LHCN-M2 (cell line): ENCODE data around the gene SPTBN4. TPM values are rescaled to one million over a fixed set of nuclear protein-coding genes. Genes with fewer than 3 reads are reported as not detected.
"Not testable (repeated sequence)": the region's sequence is repeated elsewhere in the genome, so short reads cannot be mapped to it uniquely, and the experiment has no call there.

Experiments
- DNase-seq: peaks from one replicate; pipeline ENCODE4 v3.0.0-alpha.2; 2012; ENCODE audit warnings: low read depth
- total RNA-seq: library from RNA; depleted of rRNA; stranded (reverse); fragments of >200 nt; gene quantifications from 2 replicates; pipeline ENCODE4 v1.2.3, GENCODE V29; 2014

Gene SPTBN4
- total RNA-seq, 1 experiment from 2014 or later = 0.34 TPM

DNA sequence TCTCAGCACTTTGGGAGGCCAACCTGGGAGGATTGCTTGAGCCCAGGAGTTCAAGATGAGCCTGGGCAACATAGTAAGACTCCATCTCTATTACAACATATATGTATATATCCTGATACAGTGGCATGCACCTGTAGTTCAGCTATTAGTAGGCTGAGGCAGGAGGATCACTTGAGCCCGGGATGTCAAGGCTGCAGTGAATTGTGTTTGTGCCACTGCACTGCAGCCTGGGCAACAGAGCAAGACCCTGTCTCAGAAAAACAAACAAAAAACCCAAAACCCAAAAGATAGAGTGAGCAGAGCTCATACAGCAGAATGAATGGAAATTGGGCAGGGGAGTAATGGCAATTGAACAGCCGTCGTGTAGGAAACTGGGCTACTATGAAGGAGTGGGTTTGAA is 92.6 kb downstream of the SPTBN4 start:
- DNase-seq = no peak

GRCh38 chr19:40560092-40560507 is 93.3 kb downstream of the SPTBN4 start:
- DNase-seq = no peak

DNA sequence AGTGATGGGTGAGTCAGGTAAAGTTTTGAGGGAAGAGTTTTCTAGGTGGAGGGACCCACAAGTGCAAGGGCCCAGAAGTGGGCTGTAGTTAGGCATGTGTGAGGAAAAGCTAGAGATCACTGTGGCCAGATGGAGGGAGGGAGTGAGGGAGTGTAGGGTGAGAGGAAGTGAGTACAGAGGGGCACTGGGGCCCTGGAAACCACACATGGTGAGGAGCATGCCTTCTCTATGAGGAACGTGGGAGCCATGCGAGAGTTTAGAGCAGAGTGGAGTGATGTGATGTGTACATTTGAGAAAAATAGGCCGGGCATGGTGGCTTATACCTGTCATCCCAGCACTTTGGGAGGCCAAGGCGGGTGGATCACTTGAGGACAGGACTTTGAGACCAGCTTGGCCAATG is 95.1 kb downstream of the SPTBN4 start:
- no peak for DNase-seq

GRCh38 chr19:40564535-40564934 is 97.7 kb downstream of the SPTBN4 start:
- not testable (repeated sequence) for DNase-seq

- DNase-seq = no peak
Measured at GRCh38 chr19:40565355-40565754, 98.6 kb downstream of the SPTBN4 start.

- no peak for DNase-seq
Measured at GRCh38 chr19:40565910-40566495, 99.2 kb downstream of the SPTBN4 start.

DNA sequence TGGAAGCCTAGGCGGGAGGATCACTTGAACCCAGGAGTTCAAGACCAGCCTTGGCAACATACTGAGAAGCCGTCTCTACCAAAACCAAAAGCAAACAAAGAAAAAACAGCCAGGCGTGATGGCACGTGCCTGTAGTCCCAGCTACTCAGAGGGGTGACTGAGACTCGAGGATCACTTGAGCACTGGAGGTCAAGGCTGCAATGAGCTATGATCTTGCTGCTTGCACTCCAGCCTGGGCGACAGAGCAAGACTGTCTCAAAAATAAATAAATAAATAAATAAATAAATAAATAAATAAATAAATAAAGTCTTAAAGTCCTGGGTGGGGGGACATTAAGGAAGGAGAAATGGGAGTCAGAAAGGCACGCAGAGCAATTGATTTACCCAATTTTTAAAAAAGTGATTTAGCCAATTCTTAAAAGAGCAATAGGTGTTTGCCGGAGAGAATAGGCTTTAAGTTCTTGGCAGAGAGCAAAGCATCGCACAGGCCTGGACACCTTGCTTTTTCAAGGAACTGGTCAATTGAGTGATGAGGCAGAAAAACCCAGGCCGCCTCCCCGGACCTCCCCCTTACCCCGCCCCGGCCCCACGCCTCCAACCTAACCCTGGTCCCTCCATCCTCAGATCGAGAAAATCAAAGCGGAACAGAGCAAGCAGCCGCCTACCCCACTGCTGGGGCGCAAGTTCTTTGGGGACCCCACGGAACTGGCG is 100.4 kb downstream of the SPTBN4 start:
- DNase-seq = no peak

DNA sequence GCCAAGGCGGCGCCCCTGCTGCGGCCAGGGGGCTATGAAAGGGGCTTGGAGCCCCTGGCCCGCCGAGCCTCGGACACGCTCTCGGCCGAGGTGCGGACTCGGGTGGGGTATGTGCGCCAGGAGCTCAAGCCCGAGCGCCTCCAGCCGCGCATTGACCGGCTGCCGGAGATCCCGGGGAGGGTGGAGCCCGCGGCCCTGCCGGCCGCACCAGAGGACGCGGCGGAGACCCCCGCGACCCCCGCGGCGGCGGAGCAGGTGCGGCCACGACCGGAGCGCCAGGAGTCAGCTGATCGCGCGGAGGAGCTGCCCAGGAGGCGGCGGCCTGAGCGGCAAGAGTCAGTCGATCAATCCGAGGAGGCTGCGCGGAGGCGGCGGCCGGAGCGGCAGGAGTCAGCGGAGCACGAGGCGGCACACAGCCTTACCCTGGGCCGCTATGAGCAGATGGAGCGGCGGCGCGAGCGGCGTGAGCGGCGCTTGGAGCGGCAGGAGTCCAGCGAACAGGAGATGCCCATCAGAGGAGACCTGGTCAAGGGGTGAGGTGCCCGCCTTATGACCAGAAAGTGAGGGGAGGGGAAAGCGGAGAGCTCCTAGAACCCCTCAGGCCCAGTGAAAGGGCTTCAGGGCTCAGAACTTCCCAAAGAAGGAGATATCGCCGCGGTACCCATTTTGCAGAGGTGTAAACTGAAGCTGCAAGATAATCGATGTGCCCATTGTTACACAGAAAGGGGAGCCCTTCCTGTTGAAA is 101.1 kb downstream of the SPTBN4 start:
- no peak for DNase-seq

DNA sequence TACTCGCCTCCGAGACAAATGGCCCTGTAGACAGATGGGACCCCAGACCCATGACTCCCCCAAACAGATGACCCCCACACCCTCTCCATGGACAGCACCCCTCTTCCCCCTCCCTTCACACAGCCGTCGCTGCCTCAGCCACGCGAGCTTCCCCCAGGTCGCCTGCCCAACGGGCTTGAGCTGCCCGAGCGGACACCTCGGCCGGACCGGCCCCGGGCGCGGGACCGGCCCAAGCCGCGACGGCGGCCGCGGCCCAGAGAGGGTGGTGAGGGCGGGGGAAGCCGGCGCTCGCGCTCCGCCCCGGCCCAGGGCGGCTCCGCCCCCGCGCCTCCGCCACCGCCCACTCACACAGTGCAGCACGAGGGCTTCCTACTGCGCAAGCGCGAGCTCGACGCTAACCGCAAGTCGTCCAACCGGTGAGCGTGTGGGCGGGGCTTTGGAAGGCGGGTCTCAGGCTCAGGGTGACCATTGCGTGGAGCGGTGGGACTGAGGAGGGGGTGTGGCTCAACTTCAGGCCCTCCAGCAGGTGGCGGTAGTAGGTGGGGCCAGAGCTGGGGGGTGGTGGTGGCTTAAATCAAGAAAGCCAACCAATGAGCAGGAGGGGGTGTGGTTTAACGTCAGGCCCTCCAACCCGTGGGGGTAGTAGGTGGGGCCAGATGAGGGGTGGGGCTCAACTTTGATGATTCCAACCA is 103.7 kb downstream of the SPTBN4 start:
- DNase-seq = peak; percentile 99

GRCh38 chr19:40571005-40571318 is 104.2 kb downstream of the SPTBN4 start:
- DNase-seq = no peak

DNA sequence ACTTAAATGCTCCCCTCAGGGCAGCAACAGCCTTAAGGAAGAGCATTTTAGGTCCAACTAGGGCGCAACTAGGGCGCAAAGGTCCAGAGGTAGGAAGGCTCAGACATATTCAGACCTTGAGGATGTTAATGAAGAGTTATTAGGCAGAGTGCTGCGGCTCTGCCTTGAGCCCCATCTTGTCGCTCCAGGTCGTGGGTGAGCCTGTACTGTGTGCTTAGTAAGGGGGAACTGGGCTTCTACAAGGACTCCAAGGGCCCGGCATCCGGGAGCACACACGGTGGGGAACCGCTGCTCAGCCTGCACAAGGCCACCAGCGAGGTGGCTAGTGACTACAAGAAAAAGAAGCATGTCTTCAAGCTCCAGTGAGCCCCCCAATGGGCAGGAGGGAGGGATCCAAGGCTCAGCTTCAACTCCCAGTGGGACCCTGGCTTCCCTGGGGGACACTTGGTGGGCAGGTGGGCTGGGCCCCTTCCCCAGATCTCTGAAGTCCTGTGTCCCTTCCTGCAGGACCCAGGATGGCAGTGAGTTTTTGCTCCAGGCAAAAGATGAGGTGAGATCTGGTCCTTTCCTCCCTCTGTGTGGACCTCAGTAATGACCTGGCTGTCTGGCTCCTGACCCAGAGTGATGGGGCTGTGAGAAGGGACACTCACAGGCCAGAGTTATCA is 105.2 kb downstream of the SPTBN4 start:
- DNase-seq = no peak

- no peak for DNase-seq
Measured at GRCh38 chr19:40575326-40575725, 108.5 kb downstream of the SPTBN4 start.

DNA sequence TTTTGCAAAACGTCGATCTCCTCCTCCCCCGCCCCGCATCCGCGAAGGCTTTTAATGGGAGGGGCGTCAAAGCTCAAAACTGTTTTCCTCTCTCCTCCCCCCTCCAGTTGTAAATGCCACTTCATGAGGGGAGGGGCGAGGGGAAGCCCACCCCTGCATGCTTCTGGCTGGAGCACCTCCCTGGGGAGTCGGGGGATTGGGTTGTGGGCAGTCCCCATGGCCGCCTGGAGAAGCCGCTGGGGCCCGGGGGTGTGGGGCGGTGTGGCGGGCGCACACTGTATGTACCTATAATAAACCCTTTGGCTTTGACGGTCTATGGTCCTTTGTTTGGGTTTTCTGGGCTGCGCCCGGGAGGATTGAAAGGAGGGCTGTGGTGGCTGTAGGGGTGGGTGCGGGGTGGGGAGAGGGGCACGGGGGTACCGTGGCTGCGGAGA is 109.4 kb downstream of the SPTBN4 start:
- DNase-seq = no peak

DNA sequence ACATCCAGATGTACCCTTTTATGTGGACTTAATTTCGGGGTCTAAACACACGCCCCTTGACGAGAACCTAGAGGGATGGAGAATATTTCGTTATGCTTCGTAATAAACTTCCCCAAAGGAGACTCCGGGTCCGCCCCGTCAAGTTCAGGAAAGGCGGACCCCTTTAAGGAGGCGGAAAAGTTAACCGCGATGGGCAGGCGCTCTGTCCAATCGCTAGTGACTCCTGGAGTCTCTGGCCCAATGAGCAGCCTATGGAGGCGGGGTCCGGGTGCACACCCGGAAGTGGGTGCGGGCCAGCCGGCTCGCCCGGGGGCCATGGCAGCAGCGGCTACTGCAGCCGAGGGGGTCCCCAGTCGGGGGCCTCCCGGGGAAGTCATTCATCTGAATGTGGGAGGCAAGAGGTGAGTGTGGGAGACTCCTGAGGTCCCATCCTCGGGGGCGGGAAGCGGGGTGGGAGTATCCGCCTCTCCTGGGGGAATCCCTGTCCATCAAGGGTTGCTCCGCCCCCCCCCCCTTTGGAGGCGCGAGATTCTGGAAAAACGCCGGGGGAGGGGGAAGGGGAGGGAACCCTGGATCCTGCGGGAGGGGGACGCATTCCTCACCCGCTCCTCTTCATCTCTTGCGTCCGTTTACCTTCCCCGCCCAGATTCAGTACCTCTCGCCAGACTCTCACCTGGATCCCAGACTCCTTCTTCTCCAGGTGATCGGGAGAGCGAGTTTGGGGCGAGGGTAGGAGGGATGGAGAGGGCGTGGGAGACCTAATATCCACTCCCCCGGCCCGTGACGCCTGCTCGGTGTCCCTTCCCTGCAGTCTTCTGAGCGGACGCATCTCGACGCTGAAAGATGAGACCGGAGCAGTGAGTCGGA is 110.0 kb downstream of the SPTBN4 start, which contains the start of gene SHKBP1:
TSS of gene SHKBP1 (plus strand) at position 289 of the 867 bp plus-strand sequence. CDS start at position 316, 27 bp downstream.
- DNase-seq = peak; percentile 93

DNA sequence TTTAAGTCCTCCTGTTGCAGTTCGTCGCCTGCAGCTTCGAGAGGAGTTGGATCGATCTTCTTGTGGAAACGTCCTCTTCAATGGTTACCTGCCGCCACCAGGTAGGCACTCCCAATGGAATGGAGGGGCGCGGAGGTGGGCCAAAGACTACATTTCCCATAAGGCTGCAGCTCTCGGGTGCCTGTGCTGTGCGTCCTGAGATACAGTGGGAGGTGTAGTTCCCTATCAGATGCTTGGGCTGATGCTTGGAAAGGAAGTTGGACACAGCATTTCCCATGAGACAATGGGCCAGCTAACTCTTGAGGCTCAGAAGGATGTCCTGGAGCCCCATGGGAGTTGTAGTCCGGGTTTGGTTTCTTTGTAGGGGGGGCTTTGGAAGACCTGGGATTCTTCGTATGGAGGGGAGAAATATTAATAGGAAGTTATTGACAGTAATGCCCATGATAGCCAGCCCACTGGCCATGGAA is 111.7 kb downstream of the SPTBN4 start:
- DNase-seq = peak; percentile 28

DNA sequence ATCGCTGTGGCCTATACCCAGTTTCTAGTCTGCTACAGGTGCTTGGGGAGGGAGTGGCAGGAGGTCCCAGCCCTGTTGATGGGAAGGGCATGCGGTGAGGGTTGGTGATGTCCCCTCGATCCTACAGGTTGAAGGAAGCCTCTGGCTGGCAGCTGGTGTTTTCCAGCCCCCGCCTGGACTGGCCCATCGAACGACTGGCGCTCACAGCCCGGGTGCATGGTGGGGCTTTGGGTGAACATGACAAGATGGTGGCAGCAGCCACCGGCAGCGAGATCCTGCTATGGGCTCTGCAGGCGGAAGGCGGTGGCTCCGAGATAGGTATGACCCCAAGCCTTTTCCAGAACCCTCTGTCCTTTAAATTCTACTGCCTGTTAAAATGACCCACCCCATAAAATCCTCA is 113.8 kb downstream of the SPTBN4 start:
- no peak for DNase-seq

GRCh38 chr19:40581531-40581930 is 114.7 kb downstream of the SPTBN4 start:
- DNase-seq = no peak

GRCh38 chr19:40582467-40582866 is 115.7 kb downstream of the SPTBN4 start:
- no peak for DNase-seq

DNA sequence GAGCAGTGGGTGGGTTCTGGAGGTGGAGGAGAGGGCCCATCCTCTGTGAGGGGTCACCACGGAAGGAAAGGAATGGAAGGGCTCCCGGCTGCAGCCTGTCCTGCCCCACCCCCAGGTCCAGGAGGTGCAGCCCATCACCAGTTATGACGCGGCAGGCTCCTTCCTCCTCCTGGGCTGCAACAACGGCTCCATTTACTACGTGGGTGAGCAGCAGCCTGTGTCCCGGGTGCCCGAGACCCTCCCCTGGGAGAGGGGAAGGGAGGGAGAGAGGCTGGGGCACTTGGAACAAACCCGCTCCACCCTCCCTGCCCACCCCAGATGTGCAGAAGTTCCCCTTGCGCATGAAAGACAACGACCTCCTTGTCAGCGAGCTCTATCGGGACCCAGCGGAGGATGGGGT is 116.5 kb downstream of the SPTBN4 start:
- no peak for DNase-seq

DNA sequence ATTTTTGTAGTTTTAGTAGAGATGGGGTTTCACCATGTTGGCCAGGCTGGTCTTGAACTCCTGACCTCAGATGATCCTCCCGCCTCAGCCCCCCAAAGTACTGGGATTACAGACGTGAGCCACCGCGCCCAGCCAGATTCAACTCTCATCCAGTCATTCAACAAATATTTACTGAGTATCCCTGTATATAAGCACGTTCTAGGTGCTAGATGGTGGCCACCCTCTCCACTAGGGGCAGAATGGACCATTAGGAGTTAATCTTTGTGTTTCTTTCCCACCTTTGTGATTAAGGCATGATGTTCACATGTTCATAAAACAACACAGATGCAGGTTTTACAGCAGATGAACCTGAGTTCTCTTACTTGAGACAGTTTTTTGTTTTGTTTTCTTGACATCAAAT is 117.2 kb downstream of the SPTBN4 start:
- DNase-seq = no peak
